ENCODE data around the gene SMAP1.

DNA sequence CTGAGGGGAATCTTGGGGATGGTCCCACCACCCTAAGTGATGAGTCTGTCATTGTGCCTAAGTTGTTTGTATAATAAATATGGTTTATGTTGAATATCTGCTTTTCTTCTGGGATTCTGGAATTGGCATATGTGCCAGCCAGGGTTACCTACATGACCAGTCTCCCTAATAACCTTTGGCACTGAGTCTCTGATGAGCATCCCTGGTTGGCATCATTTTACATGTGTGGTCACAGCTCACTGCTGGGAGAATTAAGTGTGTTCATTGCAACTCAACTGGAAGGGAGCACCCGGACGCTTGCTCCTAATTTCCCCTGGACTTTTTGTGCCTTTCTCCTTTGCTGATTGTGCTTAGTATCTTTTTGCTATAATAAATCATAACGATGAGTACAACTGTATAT lies 8.1 kb downstream of the SMAP1 start:
- TF ChIP-seq MYC (IDR thresholded peaks at IDR 0.05; ENCODE audit: low read depth, low read length), result no peak
- TF ChIP-seq, protein P1, sequence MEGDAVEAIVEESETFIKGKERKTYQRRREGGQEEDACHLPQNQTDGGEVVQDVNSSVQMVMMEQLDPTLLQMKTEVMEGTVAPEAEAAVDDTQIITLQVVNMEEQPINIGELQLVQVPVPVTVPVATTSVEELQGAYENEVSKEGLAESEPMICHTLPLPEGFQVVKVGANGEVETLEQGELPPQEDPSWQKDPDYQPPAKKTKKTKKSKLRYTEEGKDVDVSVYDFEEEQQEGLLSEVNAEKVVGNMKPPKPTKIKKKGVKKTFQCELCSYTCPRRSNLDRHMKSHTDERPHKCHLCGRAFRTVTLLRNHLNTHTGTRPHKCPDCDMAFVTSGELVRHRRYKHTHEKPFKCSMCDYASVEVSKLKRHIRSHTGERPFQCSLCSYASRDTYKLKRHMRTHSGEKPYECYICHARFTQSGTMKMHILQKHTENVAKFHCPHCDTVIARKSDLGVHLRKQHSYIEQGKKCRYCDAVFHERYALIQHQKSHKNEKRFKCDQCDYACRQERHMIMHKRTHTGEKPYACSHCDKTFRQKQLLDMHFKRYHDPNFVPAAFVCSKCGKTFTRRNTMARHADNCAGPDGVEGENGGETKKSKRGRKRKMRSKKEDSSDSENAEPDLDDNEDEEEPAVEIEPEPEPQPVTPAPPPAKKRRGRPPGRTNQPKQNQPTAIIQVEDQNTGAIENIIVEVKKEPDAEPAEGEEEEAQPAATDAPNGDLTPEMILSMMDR (IDR thresholded peaks at IDR 0.05; ENCODE audit: low read depth, low read length), result no peak

All from NB4 (cell line).